Parathyroid adenoma (tissue), 2 donors: ENCODE measurements around the gene SLC6A9.

Experiments used
- H2AFZ ChIP-seq: fragments of 300-600 bp; sonication (generic); one replicate; pipeline ENCODE4 v1.7.0; 2017; ENCODE audit warnings: antibody characterized with exemption, mild to moderate bottlenecking
- H3K27ac ChIP-seq: fragments of 300-600 bp; sonication (generic); one replicate; pipeline ENCODE4 v1.7.0; 2017
- H3K27me3 ChIP-seq: fragments of 300-600 bp; sonication (generic); one replicate; pipeline ENCODE4 v1.7.0; 2017; ENCODE audit warnings: low read length; ENCODE audit not compliant: control insufficient read depth, insufficient read depth
- H3K36me3 ChIP-seq: fragments of 300-600 bp; sonication (generic); one replicate; pipeline ENCODE4 v1.7.0; 2017; ENCODE audit warnings: low read length; ENCODE audit not compliant: control insufficient read depth, insufficient read depth
- H3K4me1 ChIP-seq: fragments of 300-600 bp; sonication (generic); one replicate; pipeline ENCODE4 v1.7.0; 2017; ENCODE audit warnings: control low read depth
- H3K4me2 ChIP-seq: fragments of 300-600 bp; sonication (generic); one replicate; pipeline ENCODE4 v1.7.0; 2017; ENCODE audit warnings: low read length
- H3K4me3 ChIP-seq: fragments of 300-600 bp; sonication (generic); one replicate; pipeline ENCODE4 v1.7.0; 2017; ENCODE audit warnings: low read depth, low read length
- H3K79me2 ChIP-seq: fragments of 300-600 bp; sonication (generic); one replicate; pipeline ENCODE4 v1.7.0; 2017; ENCODE audit warnings: control low read depth
- H3K9ac ChIP-seq: fragments of 300-600 bp; sonication (generic); one replicate; pipeline ENCODE4 v1.7.0; 2017; ENCODE audit warnings: mild to moderate bottlenecking
- H3K9me3 ChIP-seq: fragments of 300-600 bp; sonication (generic); one replicate; pipeline ENCODE4 v1.7.0; 2017; ENCODE audit warnings: low read length; ENCODE audit not compliant: control insufficient read depth
- TF ChIP-seq, protein P1 (sequence below): fragments of 300-600 bp; sonication (generic); IDR thresholded peaks from one replicate; pipeline ENCODE4 v1.7.0; 2017; ENCODE audit warnings: antibody characterized with exemption, mild to moderate bottlenecking
- donor health status: primary hyperparathyroidism.

Gene SLC6A9

GRCh38 chr1:43956234-43956633 lies 75.0 kb downstream of the SLC6A9 start:
- Histone ChIP-seq H3K27me3 (no peaks in the 10 kb centered on the region), H3K27ac (no peak overlapping the region), H3K4me3 (no peak overlapping the region), H3K9ac (no peak overlapping the region), H3K4me2 (no peak overlapping the region), H3K9me3 (no peaks in the 10 kb centered on the region), H3K4me1 (peaks cover 3% of the 10 kb centered on the region), H2AFZ (no peak overlapping the region), H3K36me3 (no peaks in the 10 kb centered on the region), H3K79me2 (no peaks in the 10 kb centered on the region)
- TF ChIP-seq, protein P1, sequence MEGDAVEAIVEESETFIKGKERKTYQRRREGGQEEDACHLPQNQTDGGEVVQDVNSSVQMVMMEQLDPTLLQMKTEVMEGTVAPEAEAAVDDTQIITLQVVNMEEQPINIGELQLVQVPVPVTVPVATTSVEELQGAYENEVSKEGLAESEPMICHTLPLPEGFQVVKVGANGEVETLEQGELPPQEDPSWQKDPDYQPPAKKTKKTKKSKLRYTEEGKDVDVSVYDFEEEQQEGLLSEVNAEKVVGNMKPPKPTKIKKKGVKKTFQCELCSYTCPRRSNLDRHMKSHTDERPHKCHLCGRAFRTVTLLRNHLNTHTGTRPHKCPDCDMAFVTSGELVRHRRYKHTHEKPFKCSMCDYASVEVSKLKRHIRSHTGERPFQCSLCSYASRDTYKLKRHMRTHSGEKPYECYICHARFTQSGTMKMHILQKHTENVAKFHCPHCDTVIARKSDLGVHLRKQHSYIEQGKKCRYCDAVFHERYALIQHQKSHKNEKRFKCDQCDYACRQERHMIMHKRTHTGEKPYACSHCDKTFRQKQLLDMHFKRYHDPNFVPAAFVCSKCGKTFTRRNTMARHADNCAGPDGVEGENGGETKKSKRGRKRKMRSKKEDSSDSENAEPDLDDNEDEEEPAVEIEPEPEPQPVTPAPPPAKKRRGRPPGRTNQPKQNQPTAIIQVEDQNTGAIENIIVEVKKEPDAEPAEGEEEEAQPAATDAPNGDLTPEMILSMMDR: no peak

- Histone ChIP-seq H3K4me2 (no peak overlapping the region), H3K9me3 (no peaks in the 10 kb centered on the region), H3K4me1 (peaks cover 3% of the 10 kb centered on the region), H2AFZ (no peak overlapping the region), H3K9ac (no peak overlapping the region), H3K27me3 (no peaks in the 10 kb centered on the region), H3K4me3 (no peak overlapping the region), H3K79me2 (no peaks in the 10 kb centered on the region), H3K36me3 (no peaks in the 10 kb centered on the region), H3K27ac (no peak overlapping the region)
- TF ChIP-seq, protein P1: no peak
Measured at GRCh38 chr1:43954036-43954435, 77.2 kb downstream of the SLC6A9 start.

DNA sequence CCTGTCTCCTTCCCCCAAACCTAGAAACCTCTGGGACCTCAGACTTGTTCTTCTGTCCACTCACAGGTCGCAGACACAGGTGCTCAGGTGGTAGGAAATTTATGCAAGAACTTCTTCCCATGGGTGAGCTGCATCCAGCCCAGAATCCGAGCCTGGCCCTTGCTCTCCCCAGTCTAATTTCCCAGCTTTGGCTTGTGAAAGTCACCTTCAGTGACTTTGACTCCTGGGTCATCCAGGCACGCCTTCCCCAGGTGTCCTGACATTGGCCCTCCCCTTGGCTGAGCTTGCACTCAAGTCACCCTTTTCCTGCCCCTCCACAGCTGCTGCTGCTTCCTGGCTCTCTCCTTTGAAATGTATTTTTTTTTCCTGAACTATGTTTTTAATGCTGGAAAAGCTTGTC lies 77.9 kb downstream of the SLC6A9 start:
- no peaks in the 10 kb centered on the region for H3K36me3 ChIP-seq
- no peak overlapping the region for H3K9ac ChIP-seq
- H3K4me3 ChIP-seq: peak overlapping the region; percentile 0
- H3K4me2 ChIP-seq: peak overlapping the region; percentile 51
- TF ChIP-seq, protein P1: no peak
- H3K27ac ChIP-seq: peak overlapping the region; percentile 60
- H3K4me1 ChIP-seq: peaks cover 5% of the 10 kb centered on the region
- H2AFZ ChIP-seq: no peak overlapping the region
- H3K27me3 ChIP-seq: no peaks in the 10 kb centered on the region
- no peaks in the 10 kb centered on the region for H3K9me3 ChIP-seq
- no peaks in the 10 kb centered on the region for H3K79me2 ChIP-seq

GRCh38 chr1:43952731-43953346 lies 78.4 kb downstream of the SLC6A9 start:
- peaks cover 2% of the 10 kb centered on the region for H3K79me2 ChIP-seq
- H2AFZ ChIP-seq: no peak overlapping the region
- peak overlapping the region; percentile 51 for H3K4me2 ChIP-seq
- no peak overlapping the region for H3K9ac ChIP-seq
- peak overlapping the region; percentile 0 for H3K4me3 ChIP-seq
- no peaks in the 10 kb centered on the region for H3K27me3 ChIP-seq
- TF ChIP-seq, protein P1: no peak
- H3K9me3 ChIP-seq: no peaks in the 10 kb centered on the region
- no peaks in the 10 kb centered on the region for H3K36me3 ChIP-seq
- peaks cover 8% of the 10 kb centered on the region for H3K4me1 ChIP-seq
- peak overlapping the region; percentile 60 for H3K27ac ChIP-seq
